Measurements from ENCODE around the gene COL5A1. TPM values are rescaled to one million over a fixed set of nuclear protein-coding genes. Genes with fewer than 3 reads are reported as not detected.
"Not testable (repeated sequence)": the region's sequence is repeated elsewhere in the genome, so short reads cannot be mapped to it uniquely, and the experiment has no call there.

The COL5A1 gene
- polyA plus RNA-seq, 3 donors: 70.5 to 77.2 (median 77.0) TPM

DNA sequence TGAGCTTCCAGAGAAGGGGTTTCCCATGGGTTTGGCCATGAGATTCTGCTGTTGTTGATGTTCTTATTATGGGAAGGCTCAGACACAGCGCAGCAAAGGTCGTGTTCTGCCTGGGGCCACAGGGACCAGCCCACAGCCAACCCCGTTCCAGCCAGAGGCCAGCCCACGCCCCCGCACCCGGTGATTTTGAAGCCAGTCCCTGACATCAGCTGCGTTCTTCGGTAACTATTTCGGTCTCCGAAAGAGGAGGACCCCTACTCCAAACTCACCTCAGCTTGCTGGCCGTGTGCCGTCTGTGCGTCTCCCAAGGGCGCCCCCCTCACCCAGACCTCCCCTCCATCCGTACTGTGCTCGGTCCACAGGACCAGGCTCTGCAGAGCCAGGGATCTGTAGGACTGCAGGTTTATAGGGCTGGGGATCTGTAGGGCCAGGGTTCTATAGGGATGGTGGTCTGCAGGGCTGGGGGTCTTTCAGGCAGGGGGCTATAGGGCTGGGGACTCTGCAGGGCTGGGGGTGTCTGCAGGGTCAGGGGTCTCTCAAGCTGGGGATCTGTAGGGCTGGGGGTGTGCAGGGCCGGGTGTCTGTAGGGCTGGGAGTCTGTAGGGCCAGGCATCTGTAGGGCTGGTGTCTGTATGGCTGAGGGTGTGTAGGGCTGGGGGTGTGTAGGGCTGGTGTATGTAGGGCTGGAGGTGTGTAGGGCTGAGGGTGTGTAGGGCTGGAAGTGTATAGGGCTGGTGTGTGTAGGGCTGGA, 11.8 kb downstream of the COL5A1 start:
- DNase-seq (ENCODE audit: low read depth in 3 of 3, low spot score in 2 of 3): no peak

DNA sequence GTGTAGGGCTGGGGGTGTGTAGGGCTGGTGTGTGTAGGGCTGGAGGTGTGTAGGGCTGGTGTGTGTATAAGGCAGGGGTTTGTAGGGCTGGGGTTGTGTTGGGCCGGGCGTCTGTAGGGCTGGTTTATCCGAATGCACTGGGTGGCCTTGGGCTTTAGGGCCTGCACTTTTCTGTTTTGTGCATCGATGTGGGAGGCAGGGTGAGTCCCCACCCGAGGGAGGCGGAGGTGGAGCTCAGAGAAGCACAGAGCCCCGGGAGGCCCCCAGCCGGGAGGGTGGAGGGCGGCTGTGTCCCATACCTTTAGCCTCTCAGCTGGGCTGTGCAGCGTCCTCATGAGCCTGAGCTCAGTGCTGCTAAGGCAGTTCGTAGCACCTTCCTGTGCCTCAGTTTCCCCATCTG, 13.5 kb downstream of the COL5A1 start:
- no peak for DNase-seq (ENCODE audit: low read depth in 3 of 3, low spot score in 2 of 3)

DNA sequence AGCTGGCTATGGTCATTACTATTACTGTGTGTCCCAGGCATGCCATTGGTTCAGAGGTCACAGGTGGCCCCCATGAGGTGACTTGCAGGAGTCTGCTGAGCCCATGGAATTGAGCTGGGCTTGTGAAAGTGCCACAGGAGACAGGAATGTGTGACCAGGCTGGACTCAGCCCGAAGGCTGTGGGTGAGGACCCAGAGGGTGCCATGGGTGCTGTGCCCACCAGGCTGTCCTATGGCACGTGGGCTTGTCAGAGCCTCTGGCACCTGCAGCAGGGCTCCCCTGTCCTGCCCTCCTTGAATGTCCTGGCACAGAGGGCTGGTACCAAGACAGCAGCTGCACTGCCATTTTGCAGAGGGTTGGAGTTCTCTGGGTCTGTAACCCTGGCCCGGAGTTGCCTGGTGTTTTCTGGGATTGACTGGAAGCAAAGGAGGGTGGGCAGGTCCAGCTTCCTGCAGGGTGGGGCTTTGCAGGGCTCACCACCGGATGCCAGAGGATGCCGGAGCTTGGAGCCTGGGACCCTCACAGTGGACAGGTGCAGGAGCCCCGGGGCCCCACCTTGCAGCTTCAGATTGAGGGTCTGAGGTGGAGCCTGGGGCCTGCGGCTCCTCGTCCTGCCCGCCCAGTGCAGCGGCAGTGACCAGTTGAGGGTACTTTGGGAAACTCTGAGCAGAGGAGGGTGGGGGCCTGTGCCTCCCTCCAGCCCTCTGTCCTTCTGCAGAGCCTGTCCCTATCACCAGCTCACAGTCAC, 14.2 kb downstream of the COL5A1 start:
- no peak for DNase-seq (ENCODE audit: low read depth in 3 of 3, low spot score in 2 of 3)

DNA sequence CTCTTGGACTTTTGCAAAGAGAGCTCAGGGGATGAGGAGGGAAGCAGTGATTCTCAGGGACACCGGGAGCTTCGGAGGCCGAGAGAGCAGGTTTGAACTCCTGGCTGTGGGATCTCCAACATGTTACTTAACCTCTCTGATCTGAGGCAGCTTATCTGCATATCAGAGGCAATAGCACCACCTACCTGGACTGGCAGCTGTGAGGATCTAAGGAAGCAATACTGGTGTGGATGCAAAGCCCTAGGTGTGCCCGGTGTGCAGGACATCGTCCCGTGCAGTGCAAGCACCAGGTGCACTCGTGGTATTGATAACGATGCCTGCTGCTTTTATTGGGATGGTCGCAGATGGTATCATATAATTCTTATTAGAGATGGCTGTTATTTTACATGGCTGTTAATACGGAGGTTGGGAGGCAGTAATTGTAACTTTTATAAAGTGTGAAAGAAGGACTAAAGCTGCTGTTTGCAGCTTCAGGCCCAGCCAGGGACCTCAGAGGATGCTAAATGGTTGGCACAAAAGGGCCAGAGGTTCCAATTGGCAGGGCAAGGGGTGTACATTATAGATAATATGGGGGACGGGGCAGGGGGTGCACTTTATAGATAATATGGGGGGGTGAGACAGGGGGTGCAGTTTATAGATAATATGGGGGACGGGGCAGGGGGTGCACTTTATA, 14.9 kb downstream of the COL5A1 start:
- no peak for DNase-seq (ENCODE audit: low read depth in 3 of 3, low spot score in 2 of 3)

DNA sequence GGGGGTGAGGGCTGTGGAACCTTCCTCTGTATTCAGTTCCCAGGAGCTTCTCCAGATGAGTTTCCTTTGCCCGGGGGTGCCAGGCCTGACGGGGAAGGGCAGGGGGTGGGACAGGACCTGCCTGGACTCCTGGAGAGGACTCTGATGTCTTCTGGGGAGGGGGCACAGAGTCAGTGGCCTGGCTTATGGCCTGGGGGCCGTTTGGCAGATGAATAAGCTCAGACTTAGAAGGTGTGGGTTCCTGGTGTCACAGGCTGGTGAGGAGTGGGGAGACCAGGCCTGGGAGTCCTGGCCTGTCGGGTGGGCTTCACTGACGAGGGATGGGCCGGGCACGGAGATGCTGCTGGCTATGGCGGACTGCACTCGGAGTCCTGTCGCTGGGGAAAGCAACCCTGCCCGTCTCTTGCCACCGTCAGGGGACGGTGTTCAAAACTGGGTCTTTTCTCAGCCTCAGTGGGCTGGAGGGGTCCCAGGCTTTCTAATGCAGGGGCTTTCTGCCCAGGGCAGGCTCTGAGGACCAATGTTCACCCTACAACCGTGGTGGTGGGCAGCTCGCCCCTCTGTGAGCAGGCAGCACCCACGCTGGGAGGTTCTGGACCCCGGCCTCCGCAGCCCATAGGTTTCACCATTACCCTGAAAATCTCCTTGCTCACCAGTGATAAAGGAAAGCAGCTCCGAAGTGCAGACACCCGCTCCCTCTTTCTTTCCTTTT, 16.2 kb downstream of the COL5A1 start:
- no peak for DNase-seq (ENCODE audit: low read depth in 3 of 3, low spot score in 2 of 3)

DNA sequence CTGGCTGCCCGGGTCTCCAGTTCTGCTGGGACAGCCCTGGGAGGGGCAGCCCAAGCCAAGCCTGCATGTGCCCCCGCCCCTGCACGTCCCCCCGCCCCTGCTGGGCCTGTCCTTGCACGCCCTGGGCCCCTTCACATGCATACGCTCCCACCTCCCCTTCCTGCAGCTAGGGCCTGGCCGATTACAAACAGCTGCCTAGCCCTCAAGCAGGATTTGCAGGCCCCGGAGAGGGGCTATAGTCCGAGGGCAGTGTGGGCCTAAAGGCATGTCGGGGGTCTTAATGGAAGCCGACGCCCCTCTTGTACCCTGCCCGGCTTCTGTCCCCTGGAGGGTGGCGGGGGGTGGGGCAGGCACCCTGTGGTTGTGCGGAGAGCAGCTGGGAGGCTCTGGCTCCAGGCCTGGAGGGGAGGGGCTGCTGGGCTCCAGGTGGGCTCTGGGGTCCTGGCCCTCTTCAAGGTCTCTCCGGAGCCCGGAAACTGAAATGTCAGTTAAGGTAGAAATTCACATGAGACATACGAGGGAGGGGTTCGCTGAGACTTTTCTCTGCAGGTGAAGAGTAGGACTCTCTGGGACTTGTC, 16.9 kb downstream of the COL5A1 start:
- DNase-seq (ENCODE audit: low read depth in 3 of 3, low spot score in 2 of 3): no peak

DNA sequence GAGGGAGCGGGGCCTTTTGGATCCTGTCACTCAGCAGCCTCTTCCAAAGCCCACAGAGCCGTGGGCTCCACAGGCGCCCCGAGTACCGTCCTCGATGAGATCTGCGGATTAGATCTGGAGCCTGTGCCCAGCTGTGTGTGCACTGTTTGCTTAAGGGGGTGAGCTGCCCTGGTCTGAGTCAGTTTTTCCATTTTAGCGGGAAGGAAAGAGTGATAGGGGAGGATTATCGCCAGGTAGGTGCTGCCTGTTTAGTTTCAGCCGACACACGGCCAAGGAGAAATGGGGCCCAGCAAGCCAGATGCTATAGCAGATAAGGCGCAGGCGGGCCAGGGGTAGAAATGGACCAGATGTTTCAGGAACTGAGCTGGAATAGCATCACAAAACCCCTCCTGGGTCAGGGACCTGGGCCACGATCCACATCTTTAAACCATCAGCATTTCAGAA, 18.1 kb downstream of the COL5A1 start:
- DNase-seq (ENCODE audit: low read depth in 3 of 3, low spot score in 2 of 3): no peak

DNA sequence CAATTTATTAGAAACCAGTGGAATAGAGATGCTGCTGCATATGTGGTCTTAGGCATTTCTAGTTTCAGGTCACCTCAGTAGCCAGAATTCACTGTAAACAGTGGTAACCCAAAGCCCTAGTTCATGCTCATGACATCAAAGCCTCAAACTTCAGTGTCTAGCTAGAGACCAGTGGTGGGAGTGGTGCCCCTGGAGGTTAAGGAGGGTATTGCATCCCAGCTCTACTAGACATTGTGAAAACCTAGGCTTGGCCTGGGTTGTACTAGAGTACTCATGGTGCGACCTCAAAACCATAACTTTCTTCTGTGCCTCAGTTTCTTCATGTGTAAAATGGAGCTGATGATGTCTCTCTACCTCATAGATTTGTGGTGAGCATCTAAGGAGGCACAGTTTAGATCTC, 18.8 kb downstream of the COL5A1 start:
- DNase-seq (ENCODE audit: low read depth in 3 of 3, low spot score in 2 of 3): no peak

DNA sequence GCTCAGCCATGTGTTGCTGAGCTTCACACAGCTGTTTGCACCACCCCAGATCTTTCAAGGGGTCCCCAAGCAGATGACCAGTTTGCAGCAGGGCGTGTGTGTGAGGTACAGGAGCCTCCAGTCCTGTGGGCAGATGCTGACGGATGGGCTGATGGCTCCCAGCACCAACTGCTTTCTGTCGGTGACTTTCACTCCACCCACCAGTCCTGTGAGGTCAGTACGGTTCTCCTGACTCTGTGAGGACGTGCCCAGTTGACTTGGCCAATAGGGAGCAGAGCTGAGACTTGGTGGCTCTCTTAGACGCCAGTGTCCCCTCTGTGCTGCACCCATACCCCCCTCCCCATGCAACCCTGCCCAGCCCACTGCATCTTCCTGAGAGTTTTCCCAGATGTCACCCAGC, 19.7 kb downstream of the COL5A1 start:
- no peak for DNase-seq (ENCODE audit: low read depth in 3 of 3, low spot score in 2 of 3)

DNA sequence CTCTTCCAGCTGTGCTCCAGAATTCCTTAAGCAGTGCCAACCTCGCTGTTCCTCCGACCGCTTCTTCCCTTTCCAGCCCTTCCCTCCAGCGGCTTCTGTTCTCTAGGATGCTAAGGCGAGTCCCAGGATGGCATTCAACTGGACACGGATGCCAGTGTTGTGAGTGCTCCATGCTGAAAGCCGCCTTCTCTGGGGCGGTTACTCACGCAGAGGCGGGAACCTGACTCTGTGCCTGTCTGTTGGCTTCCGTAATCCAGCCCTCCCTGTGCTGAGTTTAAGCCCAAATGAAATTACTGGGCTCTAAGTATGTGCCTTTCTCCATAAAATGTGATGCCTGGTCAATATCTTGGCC, 20.2 kb downstream of the COL5A1 start:
- DNase-seq (ENCODE audit: low read depth in 3 of 3, low spot score in 2 of 3): no peak

DNA sequence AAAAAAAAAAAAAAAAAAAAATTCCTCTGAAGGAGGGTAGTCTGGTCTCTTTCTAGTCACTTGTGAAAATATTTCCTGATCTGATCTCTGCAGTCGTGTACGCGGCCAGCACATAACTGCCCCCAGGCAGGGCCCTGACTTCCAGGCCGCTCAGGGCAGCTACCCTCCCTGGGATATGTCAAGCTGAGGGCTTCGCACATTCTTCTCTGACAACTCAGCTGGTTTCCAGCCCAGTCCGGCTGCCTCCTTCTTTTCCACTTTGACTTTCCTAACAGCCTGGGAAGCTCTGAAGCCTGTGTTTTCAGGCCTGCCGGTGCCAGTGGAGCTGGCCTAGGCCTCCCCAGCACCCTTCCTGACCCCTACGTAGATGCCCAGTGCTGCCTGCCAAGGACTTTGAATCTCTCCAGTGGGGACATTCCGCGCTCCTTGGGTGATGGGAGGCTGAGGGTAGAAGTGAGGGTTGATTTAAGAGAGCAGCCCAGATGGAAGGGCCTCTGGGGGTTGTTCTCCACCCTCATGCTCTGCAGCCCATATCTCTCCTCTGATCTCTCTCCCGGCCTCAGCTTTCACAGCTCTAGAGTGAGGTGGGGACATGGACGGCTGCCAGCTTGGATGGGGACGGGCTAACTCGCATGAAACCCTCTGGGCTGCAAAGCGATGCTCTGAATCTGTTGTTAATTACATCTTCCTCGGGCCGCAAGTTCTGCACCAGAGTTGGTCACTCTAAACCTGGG, 20.7 kb downstream of the COL5A1 start:
- no peak for DNase-seq (ENCODE audit: low read depth in 3 of 3, low spot score in 2 of 3)

DNA sequence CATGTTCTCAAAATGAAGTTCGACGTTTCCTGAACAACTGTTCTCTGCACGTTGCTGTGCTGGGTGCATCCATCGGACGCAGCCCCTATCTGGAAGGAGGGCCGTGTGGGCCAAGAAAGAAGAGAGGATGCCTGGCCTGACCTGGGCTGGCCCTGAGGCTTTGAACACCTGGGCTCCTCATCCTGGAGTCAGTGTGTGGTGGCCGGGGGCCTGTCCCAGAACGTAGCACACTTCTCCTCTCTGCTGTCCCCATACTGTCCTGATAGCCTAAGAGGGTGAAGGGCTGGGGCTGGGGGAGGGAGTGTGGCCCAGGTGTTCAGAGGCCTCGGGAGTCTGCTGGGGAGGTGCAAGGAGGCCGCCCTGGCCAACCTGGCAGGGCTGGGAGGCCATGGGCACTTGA, 21.5 kb downstream of the COL5A1 start:
- no peak for DNase-seq (ENCODE audit: low read depth in 3 of 3, low spot score in 2 of 3)

DNA sequence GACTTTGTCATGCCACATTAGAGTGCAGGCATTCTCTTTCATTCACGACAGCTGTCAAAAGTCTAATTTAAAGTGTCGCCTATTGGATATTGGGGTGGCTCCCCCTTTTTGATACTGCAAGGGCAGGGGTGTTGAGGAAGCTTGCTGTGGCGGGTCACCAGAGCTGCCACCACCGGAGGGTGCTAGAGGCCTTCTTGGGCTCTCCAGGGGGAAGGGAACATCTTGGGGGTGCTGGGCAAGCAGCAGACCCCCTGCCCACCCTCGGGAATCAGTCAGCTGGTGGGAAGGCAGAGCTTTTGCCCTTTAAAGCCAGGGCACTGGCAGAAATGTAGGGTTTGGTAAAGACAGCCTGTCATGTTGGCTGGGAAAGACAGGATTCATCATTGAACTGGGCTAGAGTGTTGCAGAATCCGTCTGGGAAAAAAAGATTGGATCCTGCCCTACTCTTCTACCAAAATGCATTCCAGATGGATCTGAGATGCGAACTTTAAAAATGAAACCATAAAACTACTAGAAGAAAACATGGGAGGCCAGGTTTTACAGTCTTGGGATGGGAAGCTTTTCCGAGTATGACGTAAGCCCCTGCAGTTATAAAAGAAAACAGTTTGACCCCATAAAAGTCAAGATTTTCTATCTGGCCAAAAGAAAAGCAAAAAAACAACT, 22.3 kb downstream of the COL5A1 start:
- DNase-seq (ENCODE audit: low read depth in 3 of 3, low spot score in 2 of 3): no peak

DNA sequence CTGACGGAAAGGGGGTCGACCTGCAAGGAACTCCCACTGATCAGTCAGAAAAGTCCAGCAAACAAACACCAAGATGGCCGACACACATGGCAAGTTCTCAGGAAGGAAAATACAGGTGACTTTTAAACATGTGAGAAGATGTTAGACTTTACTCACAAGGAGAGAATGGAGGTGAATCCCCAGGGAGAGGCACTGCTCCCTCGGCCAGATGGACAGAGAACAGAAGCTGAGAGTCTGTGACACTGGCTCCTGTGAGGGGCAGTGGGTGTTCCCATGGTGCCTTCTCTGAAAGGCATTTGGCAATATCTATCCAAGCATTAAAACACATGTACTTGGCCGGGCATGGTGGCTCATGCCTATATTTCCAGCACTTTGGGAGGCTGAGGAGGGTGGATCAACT, 22.8 kb downstream of the COL5A1 start:
- DNase-seq (ENCODE audit: low read depth in 3 of 3, low spot score in 2 of 3): no peak

DNA sequence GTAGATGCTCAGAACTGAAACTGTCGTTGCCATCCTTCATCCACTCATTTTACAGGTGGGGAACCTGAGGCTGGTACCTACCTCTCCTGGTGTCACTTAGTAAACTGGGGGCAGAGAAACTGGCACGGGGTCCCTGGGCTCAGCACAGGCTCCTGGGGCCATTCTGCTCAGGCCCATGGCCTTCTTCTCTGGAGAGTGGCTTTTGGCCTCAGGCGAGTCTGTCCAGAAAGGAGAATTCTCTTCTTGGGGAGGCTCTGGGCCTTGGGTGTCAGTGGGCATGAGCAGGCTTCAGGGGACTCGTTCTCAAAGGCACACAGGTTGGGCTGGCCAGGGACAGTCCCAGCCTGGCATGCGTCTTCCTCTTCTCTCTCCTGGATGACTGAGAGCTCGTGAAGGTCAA, 24.6 kb downstream of the COL5A1 start:
- DNase-seq (ENCODE audit: low read depth in 3 of 3, low spot score in 2 of 3): no peak

DNA sequence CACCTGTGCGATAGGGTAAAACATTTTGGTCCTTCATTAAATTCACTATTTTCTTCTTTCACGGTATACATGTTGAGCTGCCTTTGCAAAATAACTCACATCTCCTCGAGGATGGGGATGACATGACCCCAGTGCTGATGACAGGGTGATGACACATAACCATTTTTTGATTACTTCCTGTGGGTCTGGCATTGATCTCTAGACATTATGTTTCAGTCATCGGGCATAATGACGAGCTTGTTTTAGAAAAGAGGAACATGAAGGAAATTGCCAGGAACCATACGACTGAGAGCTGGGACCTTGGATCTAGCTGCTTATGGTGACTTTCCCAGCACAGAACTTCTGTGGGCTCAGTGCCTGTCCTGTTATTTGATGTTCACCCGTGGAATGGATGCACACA, 25.2 kb downstream of the COL5A1 start:
- DNase-seq (ENCODE audit: low read depth in 3 of 3, low spot score in 2 of 3): no peak

DNA sequence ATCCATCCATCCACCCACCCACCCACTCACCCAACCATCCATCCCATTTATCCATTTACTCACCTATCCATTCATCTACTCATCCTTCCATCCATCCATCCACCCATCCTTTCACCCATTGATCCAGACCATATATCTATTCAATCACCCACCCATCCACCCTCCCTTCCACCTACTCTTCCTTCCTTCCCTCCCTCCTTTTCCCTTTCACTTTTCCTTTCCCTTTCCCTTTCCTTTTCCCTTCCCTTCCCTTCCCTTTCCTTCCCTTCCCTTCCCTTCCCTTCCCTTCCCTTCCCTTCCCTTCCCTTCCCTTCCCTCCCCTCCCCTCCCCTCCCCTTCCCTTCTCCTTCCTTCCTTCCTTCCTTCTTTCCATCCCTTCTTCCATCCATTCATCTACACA, 27.4 kb downstream of the COL5A1 start:
- DNase-seq (ENCODE audit: low read depth in 3 of 3, low spot score in 2 of 3): not testable (repeated sequence)

DNA sequence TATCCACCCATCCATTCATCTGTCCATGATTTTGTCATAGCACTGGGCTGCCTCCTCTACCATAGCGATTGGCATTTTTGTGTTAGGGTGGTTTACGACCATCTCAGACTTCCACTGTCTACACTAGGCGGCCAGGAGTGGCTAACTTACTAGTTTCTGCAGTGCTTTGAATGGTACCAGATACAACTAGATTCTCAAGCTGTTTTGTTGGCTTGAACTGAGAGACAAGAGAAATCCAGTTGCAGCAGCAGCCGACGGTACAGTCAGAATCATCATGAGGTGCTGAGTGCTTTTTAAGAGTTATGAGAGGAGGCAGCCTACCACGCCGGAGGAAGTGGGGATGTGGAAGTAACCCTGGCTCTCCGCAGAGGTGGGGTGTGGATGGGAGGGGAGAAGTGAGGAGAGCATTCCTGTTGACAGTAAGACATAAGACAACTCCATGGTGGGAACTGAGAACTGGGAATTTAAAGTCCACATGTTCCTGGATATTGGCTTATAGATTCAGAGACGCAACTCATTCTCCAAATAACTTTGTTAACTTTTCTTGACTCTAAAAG, 27.9 kb downstream of the COL5A1 start:
- no peak for DNase-seq (ENCODE audit: low read depth in 3 of 3, low spot score in 2 of 3)

DNA sequence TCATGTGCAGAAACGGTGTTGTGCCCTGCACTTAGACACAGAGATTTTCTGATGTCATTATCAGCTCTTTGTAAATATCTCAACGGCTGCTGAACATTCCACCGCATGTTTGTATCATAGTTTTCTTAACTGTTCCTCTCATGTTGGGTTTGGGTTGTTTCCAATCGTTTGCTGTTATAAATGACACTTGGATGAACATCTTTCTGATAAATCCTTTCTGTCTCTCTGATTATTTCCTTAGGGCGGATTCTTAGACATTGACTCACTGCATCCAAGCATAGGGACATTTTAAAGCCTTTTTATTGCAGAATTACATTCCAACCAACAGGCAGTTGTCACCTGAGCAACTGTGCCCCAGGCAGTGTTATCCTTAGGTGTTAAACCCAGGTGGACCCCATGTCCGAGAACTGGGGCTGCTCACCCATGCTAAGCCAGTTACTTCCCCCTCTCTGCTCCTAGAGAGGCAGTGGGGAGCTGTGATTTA, 28.5 kb downstream of the COL5A1 start:
- no peak for DNase-seq (ENCODE audit: low read depth in 3 of 3, low spot score in 2 of 3)

Data from right renal cortex interstitium (tissue), 3 donors.